GM12891 (cell line): ENCODE data around the gene COX17.

Experiments
- DNase-seq: peaks from one replicate; pipeline ENCODE4 v3.0.0; 2011; ENCODE audit warnings: low spot score; ENCODE audit not compliant: insufficient read length
- FAIRE-seq: peaks from 2 replicates; lab custom pipeline; 2011; peaks lifted over from hg19 to GRCh38; lab: Jason Lieb, UNC
- PAX5 ChIP-seq: IDR thresholded peaks from 2 replicates; pipeline ENCODE4 v1.6.1; 2011; ENCODE audit warnings: low read length, moderate library complexity, mild to moderate bottlenecking; ENCODE audit not compliant: insufficient read depth, severe bottlenecking
- POLR2A ChIP-seq: IDR thresholded peaks from 2 replicates; pipeline ENCODE4 v1.6.1; 2011; ENCODE audit warnings: low read depth, low read length, control low read depth
- POLR2AphosphoS5 ChIP-seq: IDR thresholded peaks from 2 replicates; pipeline ENCODE4 v1.6.1; 2011; ENCODE audit warnings: low read depth, low read length, control low read depth
- POU2F2 ChIP-seq: IDR thresholded peaks from 2 replicates; pipeline ENCODE4 v1.6.1; 2011; ENCODE audit warnings: low read depth, mild to moderate bottlenecking, control low read depth, low read length, moderate library complexity
- SPI1 ChIP-seq: IDR thresholded peaks from 2 replicates; pipeline ENCODE4 v1.6.1; 2011; ENCODE audit warnings: low read depth, low read length, control low read depth
- TAF1 ChIP-seq: IDR thresholded peaks from 2 replicates; pipeline ENCODE4 v1.6.1; 2011; ENCODE audit warnings: low read depth, low read length, control low read depth

COX17 gene

DNA sequence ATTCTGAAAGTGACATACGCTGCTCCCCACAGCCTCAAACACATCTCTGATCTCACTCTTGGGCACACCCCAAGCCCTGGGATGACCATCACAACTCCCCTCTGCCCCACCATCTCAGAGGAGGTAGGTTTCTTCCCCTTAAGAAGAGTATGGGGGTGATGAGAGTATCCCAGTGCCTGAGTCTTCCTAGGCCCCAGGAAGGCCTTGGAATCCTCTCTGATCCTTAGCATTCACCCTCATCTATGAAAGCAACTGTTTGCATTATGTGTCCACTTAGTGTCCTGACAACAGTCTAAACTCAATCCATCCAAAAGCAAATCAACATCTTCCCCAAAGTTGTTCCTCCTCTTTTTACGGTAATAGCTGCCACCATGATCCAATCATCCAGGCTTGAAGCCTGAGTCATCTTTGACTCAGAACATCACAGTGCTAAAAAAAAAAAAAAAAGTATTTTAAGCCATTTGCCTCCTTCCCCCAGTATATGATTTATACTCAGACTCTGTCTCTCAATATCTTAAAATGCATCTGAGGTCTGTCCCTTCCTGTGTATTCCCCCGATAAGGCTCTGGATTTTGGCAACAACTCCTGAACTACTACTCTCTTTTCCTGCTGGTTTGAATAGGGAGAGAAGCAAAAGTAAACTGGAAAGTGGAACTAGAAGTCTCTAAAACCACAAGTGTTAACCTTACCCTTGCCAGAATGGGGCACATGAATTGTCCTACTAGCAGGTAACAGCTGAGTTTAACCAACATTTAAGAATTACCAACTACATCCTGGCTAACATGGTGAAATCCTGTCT, 39.3 kb downstream of the COX17 start:
- peak; percentile 85 for FAIRE-seq
- DNase-seq = no peak
- TF ChIP-seq TAF1 (no peak), SPI1 (no peak), POLR2A (no peak), POU2F2 (no peak), PAX5 (no peak), POLR2AphosphoS5 (no peak)

DNA sequence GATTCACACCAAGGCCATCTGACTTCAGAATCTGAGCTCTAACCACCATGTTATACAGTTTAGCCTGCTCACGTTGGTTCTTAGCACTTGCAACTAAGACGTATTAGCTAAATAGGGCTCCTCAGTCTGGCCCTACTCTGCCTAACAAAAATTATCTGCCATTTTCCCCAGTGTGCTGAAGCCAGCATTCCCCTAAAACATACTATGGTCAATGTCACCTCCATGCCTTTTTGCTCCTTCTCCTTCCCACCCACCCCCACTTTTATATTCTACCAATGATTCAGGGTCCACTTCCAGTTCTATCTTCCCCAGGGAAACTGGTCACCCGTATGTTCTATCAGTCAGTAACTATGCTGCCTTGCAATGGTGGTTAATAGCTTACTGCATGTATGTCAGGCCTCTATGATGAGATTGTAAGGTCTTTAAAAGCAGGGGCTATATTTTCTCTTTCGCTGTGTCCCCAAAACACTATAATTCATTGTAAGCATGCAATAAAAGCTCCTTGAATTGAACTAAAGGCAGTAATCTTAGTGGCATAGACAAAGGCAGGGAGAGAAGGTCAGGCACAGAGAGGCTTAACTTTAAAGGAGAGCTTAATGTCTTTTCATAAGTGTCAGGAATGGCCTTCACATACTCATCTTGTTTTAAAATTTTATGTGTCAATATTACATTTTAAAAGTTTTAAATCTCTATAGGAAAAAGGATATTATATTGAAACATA, 40.2 kb downstream of the COX17 start:
- no peak for DNase-seq
- TF ChIP-seq PAX5 = no peak
- no peak for TF ChIP-seq TAF1
- no peak for TF ChIP-seq POLR2AphosphoS5
- TF ChIP-seq POLR2A = no peak
- no peak for TF ChIP-seq POU2F2
- TF ChIP-seq SPI1 = no peak
- FAIRE-seq = peak; percentile 73

DNA sequence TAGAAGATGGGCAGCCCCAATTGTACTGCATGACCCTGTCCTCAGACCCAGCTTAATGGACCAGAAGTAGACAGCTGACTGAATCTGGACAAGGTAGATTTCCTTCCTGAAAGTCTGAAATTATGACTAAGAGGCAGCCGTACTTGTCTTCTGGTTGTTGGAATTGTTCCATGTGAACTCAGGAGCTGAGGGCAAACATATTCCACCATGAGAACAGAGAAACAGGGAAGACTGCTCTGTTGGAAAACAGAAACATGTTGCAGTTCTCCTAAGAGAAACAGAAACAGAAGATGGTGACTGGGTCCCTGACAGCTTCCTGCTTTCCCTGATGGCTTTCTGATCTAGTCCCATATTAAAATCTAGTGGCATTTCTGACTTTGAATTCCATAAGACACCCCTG, 41.0 kb downstream of the COX17 start:
- TF ChIP-seq POLR2A = no peak
- TF ChIP-seq POLR2AphosphoS5 = no peak
- TF ChIP-seq SPI1 = no peak
- TF ChIP-seq PAX5 = no peak
- no peak for TF ChIP-seq TAF1
- no peak for TF ChIP-seq POU2F2
- DNase-seq = no peak
- FAIRE-seq = no peak

DNA sequence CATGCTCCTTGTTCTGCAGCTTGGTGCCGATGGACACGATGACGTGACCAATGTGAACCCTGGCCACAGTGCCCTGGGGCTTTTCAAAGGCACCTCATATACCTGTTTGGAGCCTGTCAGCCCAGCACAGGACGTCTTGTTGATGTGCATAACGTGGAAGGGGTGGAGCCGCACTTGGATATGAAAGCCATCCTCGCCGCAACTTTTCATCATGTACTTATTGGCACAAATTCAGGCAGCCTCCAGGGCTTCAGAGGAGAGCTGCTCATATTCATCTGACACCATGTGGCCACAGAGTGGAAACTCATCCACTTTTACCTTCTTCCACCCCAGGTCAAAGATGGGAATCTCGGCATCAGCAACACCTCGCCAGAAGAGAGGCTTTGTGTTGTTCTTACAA, 41.5 kb downstream of the COX17 start:
- FAIRE-seq (no peak), DNase-seq (no peak)
- TF ChIP-seq SPI1 (no peak), POU2F2 (no peak), PAX5 (no peak), TAF1 (no peak), POLR2A (no peak), POLR2AphosphoS5 (no peak)

DNA sequence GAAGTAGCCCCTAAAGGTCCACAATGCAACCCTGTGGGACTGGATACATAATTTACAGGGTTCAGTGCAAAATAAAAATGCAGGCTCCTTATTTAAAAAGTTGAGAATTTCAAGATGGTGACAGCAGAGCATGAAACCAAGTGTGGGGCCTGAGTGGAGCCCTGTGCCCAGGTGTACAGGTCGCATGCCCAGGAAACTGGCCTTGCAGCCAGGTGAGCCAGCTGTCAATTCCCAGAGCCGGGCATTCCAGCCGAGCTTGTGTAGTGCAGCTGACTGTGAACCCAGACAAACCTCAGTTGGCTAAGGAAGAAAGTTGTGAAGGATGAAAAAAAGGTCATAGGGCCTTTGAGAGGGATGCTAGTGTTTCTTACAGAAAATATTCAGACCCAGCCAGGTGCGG, 44.4 kb downstream of the COX17 start:
- FAIRE-seq (no peak), DNase-seq (no peak)
- TF ChIP-seq POU2F2 = no peak
- no peak for TF ChIP-seq PAX5
- TF ChIP-seq POLR2AphosphoS5 = no peak
- TF ChIP-seq POLR2A = no peak
- TF ChIP-seq TAF1 = no peak
- TF ChIP-seq SPI1 = no peak

DNA sequence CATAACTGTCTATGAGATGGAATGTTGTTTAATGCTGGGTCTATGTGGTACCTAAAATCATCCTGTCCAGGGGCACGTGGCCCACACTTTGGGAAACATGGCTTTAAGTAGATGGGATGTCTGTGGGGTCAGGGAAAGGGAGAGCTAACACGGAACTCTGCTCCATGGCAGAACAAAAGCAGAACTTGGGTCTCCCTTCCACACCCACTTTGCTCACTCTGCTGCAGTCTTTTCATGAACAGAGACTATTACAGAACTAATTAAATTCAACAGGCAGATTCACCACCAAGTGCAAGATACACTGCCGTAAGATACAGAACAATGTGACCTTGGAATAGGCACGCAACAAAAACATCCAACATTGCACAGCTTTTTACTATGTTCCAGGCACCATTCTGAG, 45.0 kb downstream of the COX17 start:
- DNase-seq (no peak), FAIRE-seq (no peak)
- no peak for TF ChIP-seq TAF1
- TF ChIP-seq POU2F2 = no peak
- no peak for TF ChIP-seq POLR2AphosphoS5
- no peak for TF ChIP-seq PAX5
- no peak for TF ChIP-seq SPI1
- no peak for TF ChIP-seq POLR2A

DNA sequence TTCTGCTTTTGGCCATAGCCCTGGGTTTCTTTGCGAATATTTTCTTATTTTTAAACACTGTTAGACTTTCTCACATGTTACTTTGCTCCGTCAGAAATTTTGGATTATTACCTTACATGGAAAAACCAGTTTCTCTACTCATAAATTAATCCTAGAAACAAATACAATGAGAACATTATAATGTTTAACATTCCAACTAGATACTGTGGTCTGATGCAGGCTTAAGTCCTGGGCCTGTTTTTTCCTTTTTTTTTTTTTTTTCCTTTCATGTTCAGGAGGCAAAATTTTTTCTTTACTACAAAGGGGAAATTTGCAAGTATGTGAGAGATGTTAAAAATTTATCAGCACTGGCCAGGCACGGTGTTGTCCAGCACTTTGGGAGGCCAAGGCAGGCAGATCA, 45.7 kb downstream of the COX17 start:
- no peak for TF ChIP-seq TAF1
- TF ChIP-seq PAX5 = no peak
- DNase-seq (no peak), FAIRE-seq (no peak)

DNA sequence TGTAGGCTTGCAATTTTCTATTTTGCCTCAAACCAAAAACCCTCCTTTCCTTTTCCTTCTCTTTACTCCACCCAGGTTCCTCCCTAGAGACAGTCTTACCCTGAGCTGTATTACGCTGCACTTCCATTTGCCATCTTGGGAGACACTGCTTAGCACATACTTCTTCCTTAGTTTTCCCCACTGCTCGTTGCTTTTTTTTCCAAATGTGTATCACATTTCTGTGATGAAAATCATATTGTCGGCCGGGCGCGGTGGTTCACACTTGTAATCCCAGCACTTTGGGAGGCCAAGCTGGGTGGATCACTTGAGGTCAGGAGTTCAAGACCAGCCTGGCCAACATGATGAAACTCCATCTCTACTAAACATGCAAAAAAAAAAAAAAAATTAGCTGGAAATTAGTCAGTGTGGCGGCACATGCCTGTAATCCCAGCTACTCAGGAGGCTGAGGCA, 46.3 kb downstream of the COX17 start:
- DNase-seq (no peak), FAIRE-seq (no peak)
- no peak for TF ChIP-seq TAF1

DNA sequence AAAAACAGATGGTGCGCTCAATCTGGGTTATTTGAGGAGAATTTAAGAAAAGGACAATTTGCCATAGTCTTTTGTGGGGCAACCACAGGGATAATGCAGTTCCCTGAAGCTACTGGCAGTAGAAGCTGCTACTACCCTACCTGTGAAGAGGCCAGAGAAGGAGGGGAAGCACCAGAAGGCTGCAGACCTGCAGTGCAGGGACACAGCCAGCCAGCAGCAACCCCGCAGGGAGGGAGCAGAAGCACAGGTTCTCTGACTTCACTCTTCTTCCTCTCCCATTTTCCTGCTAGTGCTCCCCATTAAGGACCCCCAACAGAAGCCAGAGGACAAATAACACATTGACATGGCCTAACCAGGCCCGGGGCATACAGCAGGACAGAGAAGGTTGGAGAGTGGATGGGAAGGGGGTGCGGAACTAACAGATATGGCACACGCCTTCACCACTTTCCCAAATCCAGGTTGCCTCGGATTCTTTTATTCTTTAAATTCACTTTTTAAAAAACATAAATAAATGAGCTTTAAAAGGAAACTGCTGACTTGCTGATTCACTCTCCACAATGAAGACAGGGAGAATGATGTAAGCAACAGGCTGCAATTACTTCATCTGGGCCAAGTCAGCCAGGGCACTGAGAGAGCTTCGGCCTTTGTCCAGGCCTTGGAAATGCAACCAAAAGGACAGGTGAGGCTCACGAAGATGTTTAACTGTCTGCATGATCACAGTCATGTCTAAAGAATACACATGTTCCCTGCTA, 46.9 kb downstream of the COX17 start:
- peak; percentile 35 for FAIRE-seq
- TF ChIP-seq POLR2A (no peak), SPI1 (no peak)
- no peak for DNase-seq
